WI38 (cell line): ENCODE measurements around the gene ATRAID.

ENCODE experiments used
- H3K4me3 ChIP-seq: 2 replicates; pipeline ENCODE4 v1.5.1; 2011; ENCODE audit warnings: low read depth, mild to moderate bottlenecking, control low read depth, low read length
- CTCF ChIP-seq: IDR thresholded peaks from 2 replicates; pipeline ENCODE4 v1.5.1; 2012; ENCODE audit warnings: low read depth, mild to moderate bottlenecking, control low read depth, low read length

Gene ATRAID

GRCh38 chr2:27206346-27206745, 5.5 kb upstream of the ATRAID start:
- TF ChIP-seq CTCF = no peak
- no peak overlapping the region for H3K4me3 ChIP-seq

GRCh38 chr2:27208486-27209050, 3.3 kb upstream of the ATRAID start:
- no peak for TF ChIP-seq CTCF
- H3K4me3 ChIP-seq = no peak overlapping the region

GRCh38 chr2:27209621-27210401, 2.0 kb upstream of the ATRAID start:
- no peak overlapping the region for H3K4me3 ChIP-seq
- no peak for TF ChIP-seq CTCF

GRCh38 chr2:27211241-27211942, 449 bp upstream of the ATRAID start:
- no peak for TF ChIP-seq CTCF
- peak overlapping the region; percentile 87 for H3K4me3 ChIP-seq

GRCh38 chr2:27212626-27213471, 1.0 kb downstream of the ATRAID start:
- no peak for TF ChIP-seq CTCF

GRCh38 chr2:27214941-27215340, 3.1 kb downstream of the ATRAID start:
- no peak for TF ChIP-seq CTCF

More at GRCh38 chr2:27212626-27213471, 1.0 kb downstream of the ATRAID start:
- H3K4me3 ChIP-seq = peak overlapping the region; percentile 87

More at GRCh38 chr2:27214941-27215340, 3.1 kb downstream of the ATRAID start:
- no peak overlapping the region for H3K4me3 ChIP-seq
